ENCODE results near the gene MEGF6. TPM values are rescaled to one million over a fixed set of nuclear protein-coding genes. Genes with fewer than 3 reads are reported as not detected.

The MEGF6 gene
- total RNA-seq, 1 experiment from 2014 or later: 21.3 TPM

- Histone ChIP-seq H3K79me2 (ENCODE audit: insufficient read depth, low read length) (no peaks in the 10 kb centered on the region; the same call in 1 of the 2 replicates), H3K23ac (ENCODE audit: insufficient read length, low read depth, low read length) (no peak overlapping the region), H2AFZ (ENCODE audit: low read length) (no peak overlapping the region), H3K4ac (ENCODE audit: low read depth, low read length) (no peak overlapping the region), H2BK12ac (ENCODE audit: insufficient read length, low read depth, low read length) (no peak overlapping the region), H3K79me1 (ENCODE audit: insufficient read depth, low read depth, low read length, poor library complexity, severe bottlenecking) (no peaks in the 10 kb centered on the region), H3K4me2 (ENCODE audit: insufficient read depth, insufficient read length, low read length) (no peak overlapping the region), H4K91ac (ENCODE audit: insufficient read length, low read depth, low read length) (no peak overlapping the region), H3K14ac (ENCODE audit: insufficient read depth, low read length) (no peak overlapping the region; the same call in 1 of the 2 replicates), H3K23me2 (ENCODE audit: insufficient read length, low read depth, low read length, poor library complexity, severe bottlenecking) (no peaks in the 10 kb centered on the region), H3K56ac (ENCODE audit: insufficient read length, low read depth, low read length) (no peak overlapping the region), H2BK120ac (ENCODE audit: low read depth, low read length, poor library complexity, severe bottlenecking) (no peak overlapping the region), H2BK5ac (ENCODE audit: insufficient read length, low read length) (no peak overlapping the region), H3K18ac (ENCODE audit: insufficient read length, low read depth, low read length) (no peak overlapping the region), H2BK20ac (ENCODE audit: low read depth, low read length, poor library complexity, severe bottlenecking) (no peak overlapping the region), H3K9ac (ENCODE audit: extremely low read depth, insufficient read length, low read length) (no peak overlapping the region), H3K4me1 (ENCODE audit: insufficient read depth, low read length) (no peaks in the 10 kb centered on the region), H4K8ac (replicated peaks; ENCODE audit: insufficient read length, low read depth, low read length) (no peak overlapping the region), H2AK5ac (ENCODE audit: insufficient read length, low read length) (no peak overlapping the region), H3K27me3 (ENCODE audit: insufficient read depth, low read length) (no peaks in the 10 kb centered on the region), H4K20me1 (ENCODE audit: control insufficient read depth, insufficient read depth, insufficient read length) (peaks cover 7% of the 10 kb centered on the region), H3T11ph (ENCODE audit: low read length) (no peak overlapping the region), H2BK15ac (ENCODE audit: low read depth, low read length) (no peak overlapping the region), H4K5ac (ENCODE audit: insufficient read length, low read depth, low read length) (no peak overlapping the region), H3K9me3 (ENCODE audit: control insufficient read depth, low read depth, low read length) (no peaks in the 10 kb centered on the region), H3K27ac (ENCODE audit: insufficient read length, low read depth, low read length) (no peak overlapping the region)
- WGBS (ENCODE audit: extremely low coverage, insufficient read length, low lambda C conversion rate): no CpG with 5 or more reads among the region's 27 CpGs
- Mint-ChIP-seq H3K4me1 (no peaks in the 10 kb centered on the region), H3K36me3 (ENCODE audit: insufficient read depth in 1 of 3, low read depth in 3 of 3) (peaks cover 0 to 5% (median 0%) of the 10 kb centered on the region in 3 experiments; a peak in 2 of 7 replicates), H3K4me3 (no peak overlapping the region), H3K27ac (no peak overlapping the region), H3K9me3 (no peaks in the 10 kb centered on the region; a peak in 2 of 5 replicates), H3K27me3 (ENCODE audit: low read depth) (no peaks in the 10 kb centered on the region; the same call in 1 of the 2 replicates)
- TF ChIP-seq, protein P1, sequence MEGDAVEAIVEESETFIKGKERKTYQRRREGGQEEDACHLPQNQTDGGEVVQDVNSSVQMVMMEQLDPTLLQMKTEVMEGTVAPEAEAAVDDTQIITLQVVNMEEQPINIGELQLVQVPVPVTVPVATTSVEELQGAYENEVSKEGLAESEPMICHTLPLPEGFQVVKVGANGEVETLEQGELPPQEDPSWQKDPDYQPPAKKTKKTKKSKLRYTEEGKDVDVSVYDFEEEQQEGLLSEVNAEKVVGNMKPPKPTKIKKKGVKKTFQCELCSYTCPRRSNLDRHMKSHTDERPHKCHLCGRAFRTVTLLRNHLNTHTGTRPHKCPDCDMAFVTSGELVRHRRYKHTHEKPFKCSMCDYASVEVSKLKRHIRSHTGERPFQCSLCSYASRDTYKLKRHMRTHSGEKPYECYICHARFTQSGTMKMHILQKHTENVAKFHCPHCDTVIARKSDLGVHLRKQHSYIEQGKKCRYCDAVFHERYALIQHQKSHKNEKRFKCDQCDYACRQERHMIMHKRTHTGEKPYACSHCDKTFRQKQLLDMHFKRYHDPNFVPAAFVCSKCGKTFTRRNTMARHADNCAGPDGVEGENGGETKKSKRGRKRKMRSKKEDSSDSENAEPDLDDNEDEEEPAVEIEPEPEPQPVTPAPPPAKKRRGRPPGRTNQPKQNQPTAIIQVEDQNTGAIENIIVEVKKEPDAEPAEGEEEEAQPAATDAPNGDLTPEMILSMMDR (conservative IDR thresholded peaks at IDR 0.05): no peak
- no peak for DNase-seq
Observed at GRCh38 chr1:3519301-3519885, 91.9 kb downstream of the MEGF6 start.
